IMR-90 (cell line): ENCODE data around the gene ARHGAP32. TPM values are rescaled to one million over a fixed set of nuclear protein-coding genes. Genes with fewer than 3 reads are reported as not detected.

Source experiments
- ATAC-seq: fragments of 200-7000 bp; cut with Tn5 transposase; 2 replicates; pipeline ENCODE4 v1.9.1; 2020; ENCODE audit warnings: low read depth, mild to moderate bottlenecking, moderate library complexity
- BruUV-seq: library from RNA; stranded (reverse); fragments of 400-500 nt; replicated peaks from 2 replicates; lab custom pipeline; 2021; lab: Mats Ljungman, UMichigan
- CTCF ChIA-PET: fragments of 300-600 bp; formaldehyde crosslinking; extraction: SDS; loops from one replicate; lab custom pipeline; 2021; ENCODE audit warnings: antibody characterized with exemption; lab: Yijun Ruan, JAX
- POLR2A ChIA-PET: fragments of 300-600 bp; sonication (Branson Sonifier 250); formaldehyde crosslinking; loops from one replicate; lab custom pipeline; 2022; ENCODE audit warnings: antibody characterized with exemption; ENCODE audit not compliant: unreplicated experiment; lab: Charles Lee
- DNase-seq: peaks from one replicate; pipeline ENCODE4 v3.0.0; 2013
- H2AFZ ChIP-seq: replicated peaks from 2 replicates; pipeline ENCODE3; 2013; ENCODE audit warnings: low read length, mild to moderate bottlenecking; ENCODE audit not compliant: poor library complexity
- H2AK5ac ChIP-seq: 2 replicates; pipeline ENCODE4 v1.6.1; 2013; ENCODE audit warnings: low read depth, low read length, inconsistent platforms
- H2AK9ac ChIP-seq: replicated peaks from 2 replicates; pipeline ENCODE3; 2013; ENCODE audit warnings: mild to moderate bottlenecking, low read depth, low read length, moderate library complexity; ENCODE audit not compliant: poor library complexity
- H2BK120ac ChIP-seq: 2 replicates; pipeline ENCODE4 v1.6.1; 2013; ENCODE audit warnings: low read depth, low read length, inconsistent platforms
- H2BK15ac ChIP-seq: 3 replicates; pipeline ENCODE4 v1.6.1; 2013; ENCODE audit warnings: low read depth, low read length, inconsistent platforms
- H2BK20ac ChIP-seq: 2 replicates; pipeline ENCODE4 v1.6.1; 2013; ENCODE audit warnings: low read depth, mild to moderate bottlenecking, inconsistent platforms, low read length, moderate library complexity
- H2BK5ac ChIP-seq: 2 replicates; pipeline ENCODE4 v1.6.1; 2013; ENCODE audit warnings: mild to moderate bottlenecking, low read depth, low read length, inconsistent platforms; ENCODE audit not compliant: poor library complexity, severe bottlenecking
- H3K14ac ChIP-seq: replicated peaks from 2 replicates; pipeline ENCODE4 v1.6.1; 2013; ENCODE audit warnings: low read depth, low read length, inconsistent platforms
- H3K18ac ChIP-seq: 2 replicates; pipeline ENCODE4 v1.6.1; 2013; ENCODE audit warnings: low read depth, low read length, control low read depth
- H3K23ac ChIP-seq: 2 replicates; pipeline ENCODE4 v1.6.1; 2013; ENCODE audit warnings: low read depth, low read length, inconsistent platforms
- H3K27ac ChIP-seq: 2 replicates; pipeline ENCODE4 v1.5.1; 2013; ENCODE audit warnings: mild to moderate bottlenecking, control low read depth, low read length; ENCODE audit not compliant: insufficient read depth
- H3K27me3 ChIP-seq: 2 replicates; pipeline ENCODE4 v1.6.1; 2013; ENCODE audit warnings: low read length; ENCODE audit not compliant: control insufficient read depth, insufficient read depth
- H3K36me3 ChIP-seq: 2 replicates; pipeline ENCODE4 v1.6.1; 2013; ENCODE audit warnings: low read length, mixed read lengths; ENCODE audit not compliant: control insufficient read depth, insufficient read depth
- H3K4ac ChIP-seq: 2 replicates; pipeline ENCODE4 v1.6.1; 2013; ENCODE audit warnings: low read depth, low read length, inconsistent platforms
- H3K4me1 ChIP-seq: 2 replicates; pipeline ENCODE4 v1.6.1; 2013; ENCODE audit warnings: low read length, mixed read lengths; ENCODE audit not compliant: control insufficient read depth, insufficient read depth
- H3K4me2 ChIP-seq: 2 replicates; pipeline ENCODE4 v1.6.1; 2013; ENCODE audit warnings: low read depth, mild to moderate bottlenecking, control low read depth, low read length, moderate library complexity
- H3K4me3 ChIP-seq: 2 replicates; pipeline ENCODE4 v1.5.1; 2013; ENCODE audit warnings: low read depth, mild to moderate bottlenecking, control low read depth, low read length, moderate library complexity; ENCODE audit not compliant: insufficient read depth
- H3K56ac ChIP-seq: 2 replicates; pipeline ENCODE4 v1.6.1; 2013; ENCODE audit warnings: low read length, inconsistent platforms; ENCODE audit not compliant: insufficient read depth; ENCODE audit errors: extremely low read depth
- H3K79me1 ChIP-seq, 2 experiments: 2 replicates each; pipeline ENCODE4 v1.6.1; 2013; ENCODE audit warnings: low read length in 2 of 2, inconsistent platforms in 1 of 2, low read depth in 1 of 2
- H3K9ac ChIP-seq: 2 replicates; pipeline ENCODE4 v1.6.1; 2013; ENCODE audit warnings: low read depth, low read length, control low read depth
- H3K9me1 ChIP-seq: 2 replicates; pipeline ENCODE4 v1.6.1; 2013; ENCODE audit warnings: low read length, inconsistent platforms; ENCODE audit not compliant: insufficient read depth
- H3K9me3 ChIP-seq: 2 replicates; pipeline ENCODE4 v1.6.1; 2013; ENCODE audit warnings: low read length; ENCODE audit not compliant: control insufficient read depth, insufficient read depth
- H4K20me1 ChIP-seq: 2 replicates; pipeline ENCODE4 v1.6.1; 2013; ENCODE audit warnings: low read length, inconsistent platforms; ENCODE audit not compliant: insufficient read depth
- H4K5ac ChIP-seq: 2 replicates; pipeline ENCODE4 v1.6.1; 2013; ENCODE audit warnings: mild to moderate bottlenecking, low read depth, low read length, control low read depth
- H4K8ac ChIP-seq, 2 experiments: 2 replicates each; pipeline ENCODE4 v1.6.1; 2013; ENCODE audit warnings: low read depth in 2 of 2, low read length in 2 of 2, control low read depth in 1 of 2, inconsistent platforms in 1 of 2
- H4K91ac ChIP-seq: 2 replicates; pipeline ENCODE4 v1.6.1; 2013; ENCODE audit warnings: low read depth, low read length, inconsistent platforms; ENCODE audit not compliant: insufficient read depth
- BHLHE40 ChIP-seq: fragments of 150-350 bp; IDR thresholded peaks from 2 replicates; pipeline ENCODE4 v1.6.1; 2016; ENCODE audit warnings: mild to moderate bottlenecking, low read depth, low read length
- MAFK ChIP-seq: IDR thresholded peaks from 2 replicates; pipeline ENCODE4 v1.6.1; 2012; ENCODE audit warnings: low read depth, low read length, improper control_type of control experiment
- MAZ ChIP-seq: IDR thresholded peaks from 2 replicates; pipeline ENCODE4 v1.6.1; 2012; ENCODE audit warnings: low read depth, mild to moderate bottlenecking, low read length, improper control_type of control experiment, moderate library complexity, borderline replicate concordance
- RAD21 ChIP-seq: IDR thresholded peaks from 2 replicates; pipeline ENCODE4 v1.6.1; 2012; ENCODE audit warnings: low read length, improper control_type of control experiment
- WGBS, 2 experiments: methylation state at CpG; one replicate each; pipeline versions ENCODE4 v1.1.5 to v1.1.7; 2013; ENCODE audit warnings: missing lambda C conversion rate in 2 of 2; ENCODE audit not compliant: insufficient read length in 1 of 2; ENCODE audit errors: extremely low coverage in 2 of 2; 5-methylcytosine and 5-hydroxymethylcytosine counted together
- dilution Hi-C: fragments of 300-500 bp; cut with HindIII; formaldehyde crosslinking; loops from one replicate; pipeline ENCODE4 v1.14.3; 2018; ENCODE audit warnings: low sequenced_read_pairs; ENCODE audit not compliant: unreplicated experiment
- in situ Hi-C: fragments of 300-500 bp; cut with MboI; formaldehyde crosslinking; loops from 3 replicates; pipeline ENCODE4 v1.14.3; 2019; ENCODE audit warnings: low sequenced_read_pairs, inconsistent platforms, mixed read lengths
- intact Hi-C: fragments of 100-400 bp; cut with micrococcal nuclease; formaldehyde crosslinking; loops from 2 replicates; pipeline ENCODE4 v1.10.0; 2022
- polyA plus RNA-seq, 3 experiments: library from polyadenylated mRNA; depleted of rRNA; stranded (reverse); fragments of >200 nt; gene quantifications; 2 replicates each; pipeline ENCODE4 v1.2.3, GENCODE V29; 2012; ENCODE audit warnings: low replicate concordance in 1 of 3
- total RNA-seq: library from RNA; depleted of rRNA; stranded (reverse); fragments of >200 nt; gene quantifications from 2 replicates; pipeline ENCODE4 v1.2.3, GENCODE V29; 2012

Gene ARHGAP32
- total and polyA plus RNA-seq, 2 of the 4 experiments (the other 2 are of a cell fraction), result 4.1 to 8.4 TPM

GRCh38 chr11:129066229-129066628 is 125.9 kb downstream of the ARHGAP32 start:
- Histone ChIP-seq H3K36me3 (0 out of 2 replicates have a peak, but pooled peaks cover 3% of the 10 kb centered on the region), H2BK120ac (no peak overlapping the region), H4K5ac (no peak overlapping the region), H2BK20ac (no peak overlapping the region), H2BK5ac (no peak overlapping the region), H3K9me3 (no peaks in the 10 kb centered on the region), H3K79me1 (no peaks in the 10 kb centered on the region), H3K4ac (no peak overlapping the region), H2AK5ac (no peak overlapping the region), H4K20me1 (no peaks in the 10 kb centered on the region), H3K9me1 (no peaks in the 10 kb centered on the region), H3K4me3 (no peak overlapping the region), H2AK9ac (no peak overlapping the region), H4K8ac (no peak overlapping the region), H3K4me2 (no peak overlapping the region), H3K27me3 (no peaks in the 10 kb centered on the region), H3K14ac (no peak overlapping the region), H3K56ac (no peak overlapping the region), H3K4me1 (no peaks in the 10 kb centered on the region), H2BK15ac (no peak overlapping the region), H3K18ac (no peak overlapping the region), H3K23ac (no peak overlapping the region), H3K9ac (no peak overlapping the region), H2AFZ (no peak overlapping the region), H3K27ac (no peak overlapping the region), H4K91ac (no peak overlapping the region)
- DNase-seq (no peak), ATAC-seq (no peak)
- dilution Hi-C loops, result no loop called here
- no peak for TF ChIP-seq BHLHE40
- no peak for TF ChIP-seq RAD21
- no peak for TF ChIP-seq MAZ
- TF ChIP-seq MAFK, result no peak
- no CpG with 5 or more reads among the region's 1 CpG for WGBS, 2 experiments
- intact Hi-C loops, result no loop called here
- ChIA-PET POLR2A (no interaction called here), CTCF (no interaction called here)
- in situ Hi-C loops, result no loop called here
- BruUV-seq, result no TSS peak
